Gastrocnemius medialis (tissue), 4 donors: ENCODE data around the gene MARK3. TPM values are rescaled to one million over a fixed set of nuclear protein-coding genes. Genes with fewer than 3 reads are reported as not detected.
"Not testable (repeated sequence)": the region's sequence is repeated elsewhere in the genome, so short reads cannot be mapped to it uniquely, and the experiment has no call there.

Source experiments
- ATAC-seq, 2 donors: fragments of 150-250 bp; one replicate each; pipeline ENCODE4 v1.9.1; 2016
- DNase-seq, 2 donors: peaks; one replicate each; pipeline ENCODE4 v3.0.0-alpha.2; 2019
- H3K27ac ChIP-seq, 4 donors: fragments of 200-600 bp; sonication (generic); 1 replicate in 1 of 4; 2 replicates in 3 of 4; pipeline ENCODE4 v1.5.1; 2016 to 2018; ENCODE audit warnings: mild to moderate bottlenecking in 2 of 4, moderate library complexity in 1 of 4
- H3K27me3 ChIP-seq, 3 donors: fragments of 200-600 bp; sonication (generic) in 2 of 3; 1 replicate in 1 of 3; 2 replicates in 2 of 3; pipeline versions ENCODE4 v1.5.1 to v1.6.0; 2016 to 2019; ENCODE audit warnings: mild to moderate bottlenecking in 1 of 3, moderate library complexity in 1 of 3
- H3K36me3 ChIP-seq, 2 donors: fragments of 200-600 bp; sonication (generic) in 1 of 2; one replicate each; pipeline ENCODE4 v1.5.1; 2017 to 2018
- H3K4me1 ChIP-seq, 2 donors: fragments of 200-600 bp; sonication (generic) in 1 of 2; one replicate each; pipeline ENCODE4 v1.5.1; 2016 to 2017; ENCODE audit warnings: mild to moderate bottlenecking in 2 of 2
- H3K4me3 ChIP-seq, 4 donors: fragments of 200-600 bp; sonication (generic) in 3 of 4; 1 replicate in 1 of 4; 2 replicates in 3 of 4; pipeline ENCODE4 v1.5.1; 2016 to 2019; ENCODE audit warnings: mild to moderate bottlenecking in 2 of 4
- H3K9me3 ChIP-seq, 3 donors: fragments of 200-600 bp; sonication (generic) in 2 of 3; 1 replicate in 1 of 3; 2 replicates in 2 of 3; pipeline ENCODE4 v1.5.1; 2016 to 2019
- CTCF ChIP-seq, 5 experiments: fragments of 450-650 bp in 3 of 5; fragments of 200-600 bp in 2 of 5; sonication (generic) in 2 of 5; IDR thresholded peaks in 4 of 5; conservative IDR thresholded peaks in 1 of 5; 1 replicate in 4 of 5; 2 replicates in 1 of 5; pipeline ENCODE4 v1.5.1; 2016 to 2019; ENCODE audit warnings: antibody characterized with exemption in 5 of 5, mild to moderate bottlenecking in 3 of 5, moderate library complexity in 3 of 5
- POLR2A ChIP-seq, 2 donors: fragments of 450-650 bp; IDR thresholded peaks; one replicate each; pipeline ENCODE4 v1.6.1; 2017; ENCODE audit warnings: antibody characterized with exemption in 2 of 2, mild to moderate bottlenecking in 2 of 2, moderate library complexity in 2 of 2
- in situ Hi-C, 4 donors: fragments of 200-750 bp; cut with MboI; loops; one replicate each; pipeline versions ENCODE4 v1.15.0 to v1.8.0; 2017; ENCODE audit warnings: low sequenced_read_pairs in 4 of 4
- intact Hi-C: fragments of 100-400 bp; cut with DNase I; formaldehyde crosslinking; loops from one replicate; pipeline ENCODE4 v1.15.1; 2023; ENCODE audit warnings: low total_unique reads
- total RNA-seq, 4 donors: library from RNA; depleted of rRNA; stranded (reverse); fragments of >200 nt; gene quantifications; one replicate each; pipeline versions ENCODE4 v1.1.0 to v1.2.3, GENCODE V29; 2016

The MARK3 gene
- total RNA-seq, 4 donors from 2014 or later: 60.2 to 73.1 (median 71.6) TPM

GRCh38 chr14:103522649-103523574 is 137.7 kb downstream of the MARK3 start, which contains the start of gene CKB:
TSS of gene CKB (minus strand) at chr14:103522830. CDS start at chr14:103522493, 337 bp downstream.
- peak; percentile 33 to 38 for ATAC-seq
- DNase-seq: peak in 1 of 2 donors; percentile 66
- Histone ChIP-seq H3K27ac (peak within 1 kb of the TSS; percentile 18 to 66 (median 38)), H3K27me3 (peaks cover 0 to 23% (median 7%) of the 10 kb centered on the region in 3 donors), H3K4me1 (peaks cover 15 to 21% of the 10 kb centered on the region in 2 donors), H3K4me3 (peak within 1 kb of the TSS; percentile 50 to 68 (median 56)), H3K36me3 (no peaks in the 10 kb centered on the region), H3K9me3 (no peaks in the 10 kb centered on the region)
- TF ChIP-seq CTCF (IDR thresholded peaks at IDR 0.05 in 4 of 5, conservative IDR thresholded peaks at IDR 0.05 in 1 of 5) (no peak), POLR2A (IDR thresholded peaks at IDR 0.05) (peak; percentile 74 to 79)
- intact Hi-C loops (no loop called here), in situ Hi-C loops (no loop called here)

GRCh38 chr14:103523575-103523954 is 138.3 kb downstream of the MARK3 start:
- no peak overlapping the region for H3K4me3 ChIP-seq
- peaks cover 0 to 23% (median 7%) of the 10 kb centered on the region in 3 donors for H3K27me3 ChIP-seq
- DNase-seq: no peak
- H3K36me3 ChIP-seq: no peaks in the 10 kb centered on the region
- no peak overlapping the region for H3K27ac ChIP-seq
- H3K4me1 ChIP-seq: peaks cover 18 to 22% of the 10 kb centered on the region in 2 donors
- no peaks in the 10 kb centered on the region for H3K9me3 ChIP-seq
- no peak for TF ChIP-seq POLR2A (IDR thresholded peaks at IDR 0.05)
- TF ChIP-seq CTCF (IDR thresholded peaks at IDR 0.05 in 4 of 5, conservative IDR thresholded peaks at IDR 0.05 in 1 of 5): no peak
- intact Hi-C loops (no loop called here), in situ Hi-C loops (no loop called here)
- no peak for ATAC-seq

- peaks cover 18 to 24% of the 10 kb centered on the region in 2 donors for H3K4me1 ChIP-seq
- intact Hi-C loops: no loop called here
- H3K27me3 ChIP-seq: peaks cover 0 to 23% (median 7%) of the 10 kb centered on the region in 3 donors
- TF ChIP-seq CTCF (IDR thresholded peaks at IDR 0.05 in 4 of 5, conservative IDR thresholded peaks at IDR 0.05 in 1 of 5) (no peak), POLR2A (IDR thresholded peaks at IDR 0.05) (no peak)
- no peaks in the 10 kb centered on the region for H3K36me3 ChIP-seq
- no peak overlapping the region for H3K4me3 ChIP-seq
- DNase-seq (no peak), ATAC-seq (no peak)
- H3K27ac ChIP-seq: no peak overlapping the region
- no peaks in the 10 kb centered on the region for H3K9me3 ChIP-seq
- in situ Hi-C loops: no loop called here
Measured at GRCh38 chr14:103524002-103524935, 139.1 kb downstream of the MARK3 start.

GRCh38 chr14:103525430-103526246 is 140.4 kb downstream of the MARK3 start:
- in situ Hi-C loops, intact Hi-C loops, H3K27ac ChIP-seq, H3K36me3 ChIP-seq, H3K4me3 ChIP-seq, ATAC-seq, DNase-seq, H3K9me3 ChIP-seq: not testable (repeated sequence)
- peaks cover 0 to 22% (median 5%) of the 10 kb centered on the region in 3 donors for H3K27me3 ChIP-seq
- peaks cover 28 to 37% of the 10 kb centered on the region in 2 donors for H3K4me1 ChIP-seq
